Tibial nerve (tissue), 4 donors: ENCODE measurements around the gene PRKCB. TPM values are rescaled to one million over a fixed set of nuclear protein-coding genes. Genes with fewer than 3 reads are reported as not detected.

ENCODE experiments used
- DNase-seq, 2 donors: peaks; one replicate each; pipeline ENCODE4 v3.0.0-alpha.2; 2019; ENCODE audit warnings: low spot score in 2 of 2
- H3K27ac ChIP-seq, 4 donors: fragments of 200-600 bp; sonication (generic) in 3 of 4; one replicate each; pipeline ENCODE4 v1.5.1; 2017 to 2019; ENCODE audit warnings: mild to moderate bottlenecking in 1 of 4
- H3K27me3 ChIP-seq, 2 donors: fragments of 200-600 bp; sonication (generic) in 1 of 2; one replicate each; pipeline versions ENCODE4 v1.5.1 to v1.6.0; 2017 to 2019
- H3K36me3 ChIP-seq, 3 donors: fragments of 200-600 bp; sonication (generic); one replicate each; pipeline ENCODE4 v1.5.1; 2018 to 2019
- H3K4me1 ChIP-seq, 4 donors: fragments of 200-600 bp; sonication (generic) in 3 of 4; one replicate each; pipeline ENCODE4 v1.5.1; 2017 to 2019
- H3K4me3 ChIP-seq, 4 donors: fragments of 200-600 bp; sonication (generic) in 3 of 4; one replicate each; pipeline ENCODE4 v1.5.1; 2017 to 2019; ENCODE audit warnings: mild to moderate bottlenecking in 1 of 4, moderate library complexity in 1 of 4
- H3K9me3 ChIP-seq, 4 donors: fragments of 200-600 bp; sonication (generic) in 3 of 4; one replicate each; pipeline ENCODE4 v1.5.1; 2017 to 2019
- CTCF ChIP-seq, 5 experiments: fragments of 200-600 bp in 3 of 5; fragments of 450-650 bp in 2 of 5; sonication (generic) in 3 of 5; IDR thresholded peaks; one replicate each; pipeline ENCODE4 v1.5.1; 2016 to 2019; ENCODE audit warnings: antibody characterized with exemption in 5 of 5, mild to moderate bottlenecking in 3 of 5, moderate library complexity in 2 of 5
- EP300 ChIP-seq, 2 donors: sonication (generic); formaldehyde crosslinking; IDR thresholded peaks; one replicate each; pipeline ENCODE4 v1.6.1; 2017; ENCODE audit warnings: antibody characterized with exemption in 2 of 2, mild to moderate bottlenecking in 1 of 2
- POLR2A ChIP-seq, 2 donors: fragments of 450-650 bp; IDR thresholded peaks; one replicate each; pipeline ENCODE4 v1.6.1; 2017; ENCODE audit warnings: antibody characterized with exemption in 2 of 2, mild to moderate bottlenecking in 2 of 2, moderate library complexity in 2 of 2
- WGBS, 2 donors: methylation state at CpG; one replicate each; pipeline ENCODE4 v1.1.5; 2018; 5-methylcytosine and 5-hydroxymethylcytosine counted together
- total RNA-seq, 4 donors: library from RNA; depleted of rRNA; stranded (reverse); fragments of >200 nt; gene quantifications; one replicate each; pipeline ENCODE4 v1.1.0, GENCODE V29; 2016

The PRKCB gene
- total RNA-seq, 4 donors from 2014 or later = 2.7 to 6.9 (median 4.3) TPM

- Histone ChIP-seq H3K27me3 (no peaks in the 10 kb centered on the region), H3K4me3 (no peak overlapping the region), H3K4me1 (no peaks in the 10 kb centered on the region), H3K9me3 (peaks cover 0 to 3% (median 1%) of the 10 kb centered on the region in 4 donors), H3K27ac (no peak overlapping the region), H3K36me3 (no peaks in the 10 kb centered on the region)
- no peak for DNase-seq
- TF ChIP-seq POLR2A (IDR thresholded peaks at IDR 0.05) (no peak), CTCF (IDR thresholded peaks at IDR 0.05) (no peak), EP300 (IDR thresholded peaks at IDR 0.05) (no peak)
- WGBS, 2 donors = 71 to 75% methylated on average over 3 of the region's 3 CpGs
Observed at GRCh38 chr16:23847948-23848347, 12.2 kb downstream of the PRKCB start.

GRCh38 chr16:23848958-23849357 lies 13.2 kb downstream of the PRKCB start:
- Histone ChIP-seq H3K4me1 (no peaks in the 10 kb centered on the region), H3K27me3 (no peaks in the 10 kb centered on the region), H3K9me3 (peaks cover 0 to 3% (median 1%) of the 10 kb centered on the region in 4 donors), H3K36me3 (no peaks in the 10 kb centered on the region), H3K4me3 (no peak overlapping the region), H3K27ac (no peak overlapping the region)
- TF ChIP-seq CTCF (IDR thresholded peaks at IDR 0.05) (no peak), EP300 (IDR thresholded peaks at IDR 0.05) (no peak), POLR2A (IDR thresholded peaks at IDR 0.05) (no peak)
- 76 to 77% methylated on average over 9 of the region's 9 CpGs for WGBS, 2 donors
- DNase-seq = no peak

- Histone ChIP-seq H3K27me3 (no peaks in the 10 kb centered on the region), H3K36me3 (no peaks in the 10 kb centered on the region), H3K9me3 (peaks cover 0 to 3% (median 1%) of the 10 kb centered on the region in 4 donors), H3K4me3 (no peak overlapping the region), H3K27ac (no peak overlapping the region), H3K4me1 (peaks cover 0 to 5% (median 0%) of the 10 kb centered on the region in 4 donors)
- TF ChIP-seq CTCF (IDR thresholded peaks at IDR 0.05) = no peak
- TF ChIP-seq EP300 (IDR thresholded peaks at IDR 0.05) = no peak
- TF ChIP-seq POLR2A (IDR thresholded peaks at IDR 0.05) = no peak
- DNase-seq = no peak
- 43 to 55% methylated on average over 5 of the region's 5 CpGs for WGBS, 2 donors
Observed at GRCh38 chr16:23852794-23853562, 17.2 kb downstream of the PRKCB start.

GRCh38 chr16:23855010-23855409 lies 19.2 kb downstream of the PRKCB start:
- Histone ChIP-seq H3K36me3 (no peaks in the 10 kb centered on the region), H3K4me3 (no peak overlapping the region), H3K9me3 (peaks cover 0 to 3% (median 1%) of the 10 kb centered on the region in 4 donors), H3K27ac (no peak overlapping the region), H3K27me3 (no peaks in the 10 kb centered on the region), H3K4me1 (peaks cover 0 to 5% (median 2%) of the 10 kb centered on the region in 4 donors)
- no peak for TF ChIP-seq EP300 (IDR thresholded peaks at IDR 0.05)
- TF ChIP-seq CTCF (IDR thresholded peaks at IDR 0.05) = no peak
- TF ChIP-seq POLR2A (IDR thresholded peaks at IDR 0.05) = no peak
- 62 to 66% methylated on average over 5 of the region's 5 CpGs for WGBS, 2 donors
- no peak for DNase-seq

- H3K27ac ChIP-seq = no peak overlapping the region
- peaks cover 0 to 1% (median under 1%) of the 10 kb centered on the region in 4 donors for H3K9me3 ChIP-seq
- H3K4me3 ChIP-seq = no peak overlapping the region
- 83 to 91% methylated on average over 2 of the region's 2 CpGs for WGBS, 2 donors
- H3K4me1 ChIP-seq = peaks cover 0 to 10% (median 2%) of the 10 kb centered on the region in 4 donors
- no peak for DNase-seq
- H3K36me3 ChIP-seq = no peaks in the 10 kb centered on the region
- TF ChIP-seq EP300 (IDR thresholded peaks at IDR 0.05) = no peak
- no peak for TF ChIP-seq POLR2A (IDR thresholded peaks at IDR 0.05)
- no peaks in the 10 kb centered on the region for H3K27me3 ChIP-seq
Observed at GRCh38 chr16:23856251-23856709, 20.5 kb downstream of the PRKCB start.
